IPS DF 4.7 (cell line): ENCODE measurements around the gene CCDC122.

Experiments used
- DNase-seq: peaks from one replicate; pipeline ENCODE4 v3.0.0-alpha.2; 2013; ENCODE audit warnings: low spot score; ENCODE audit errors: extremely low read depth

The CCDC122 gene

DNA sequence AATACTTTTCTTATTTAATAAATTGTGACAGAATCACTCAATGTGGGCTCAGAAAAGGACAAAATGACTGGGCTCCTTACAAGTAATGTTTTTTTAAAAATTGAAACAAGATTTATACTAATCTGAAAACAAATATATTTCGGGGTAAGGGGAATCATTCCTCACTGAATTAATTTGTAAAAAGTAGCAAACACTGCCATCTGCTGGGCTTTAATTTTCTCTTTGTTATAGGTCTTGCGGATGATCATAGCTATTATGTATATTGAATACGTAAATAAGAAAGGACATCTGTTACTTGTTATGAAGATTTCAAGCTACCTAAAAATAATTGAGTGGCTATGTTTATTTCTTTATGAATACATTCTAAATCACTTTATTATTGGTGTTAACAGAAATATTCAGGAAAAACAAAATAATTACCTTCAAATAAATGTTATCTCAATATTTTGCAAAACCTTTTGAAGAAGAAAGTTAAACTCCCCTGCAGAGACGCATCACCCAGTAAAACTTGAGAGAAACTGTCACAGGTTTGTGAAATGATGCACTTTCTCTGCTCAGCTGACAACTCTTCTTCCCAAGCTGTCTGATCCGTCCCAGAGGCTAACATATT, 75.0 kb downstream of the CCDC122 start:
- DNase-seq: no peak

DNA sequence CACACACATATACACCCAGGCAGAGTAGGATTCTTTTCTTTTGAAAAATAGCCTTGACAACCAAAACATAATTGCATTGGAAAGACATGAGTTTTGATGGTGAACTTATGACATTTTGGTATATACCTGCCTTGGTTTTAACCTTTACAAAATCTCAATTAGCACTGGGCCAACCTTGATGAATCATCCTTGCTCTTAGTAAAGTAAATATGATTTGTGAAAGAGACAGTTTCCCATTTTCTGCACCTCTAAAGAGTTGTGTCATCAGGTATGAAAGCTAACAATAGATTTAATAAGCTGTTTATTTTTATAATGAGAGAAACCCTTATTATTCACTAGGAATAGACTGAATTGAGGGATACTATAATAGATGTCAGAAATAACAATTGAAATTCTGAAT, 77.0 kb downstream of the CCDC122 start:
- DNase-seq: no peak

DNA sequence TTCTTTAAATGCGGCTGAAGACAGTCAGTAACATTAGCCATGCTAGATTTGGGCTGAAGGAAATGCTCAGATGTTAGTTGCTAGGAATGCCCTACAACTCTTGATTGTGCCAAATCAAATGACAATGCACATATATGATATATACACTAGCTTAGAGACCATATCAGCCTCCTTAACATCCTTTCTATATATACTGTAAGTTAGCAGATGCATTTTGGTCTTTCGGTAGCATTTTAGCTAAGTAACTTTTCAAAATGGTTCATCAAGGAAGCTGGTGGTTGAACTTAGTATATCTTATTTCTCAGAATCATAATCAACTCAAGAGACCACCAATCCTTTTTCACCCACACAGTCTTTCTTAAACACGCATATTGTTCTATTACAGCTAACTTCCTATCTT, 78.7 kb downstream of the CCDC122 start:
- DNase-seq: no peak

DNA sequence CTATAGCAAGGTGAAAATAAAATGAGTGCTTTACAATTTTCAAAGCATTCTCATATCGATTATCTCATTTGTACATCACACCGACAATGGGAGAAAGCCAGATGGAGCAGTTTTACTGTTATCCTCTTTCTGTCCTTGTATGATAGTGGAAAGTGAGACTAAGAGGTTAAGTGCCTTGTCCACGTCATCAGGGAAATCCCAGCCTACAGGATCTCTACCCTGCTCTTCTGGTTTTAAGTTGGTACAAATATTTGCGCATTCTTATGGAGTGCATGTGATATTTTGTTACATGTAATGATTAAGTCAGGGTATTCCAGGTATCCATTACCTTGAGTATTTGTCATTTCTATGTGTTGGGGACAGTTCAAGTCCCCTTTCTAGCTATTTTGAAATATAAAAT, 80.3 kb downstream of the CCDC122 start:
- no peak for DNase-seq

DNA sequence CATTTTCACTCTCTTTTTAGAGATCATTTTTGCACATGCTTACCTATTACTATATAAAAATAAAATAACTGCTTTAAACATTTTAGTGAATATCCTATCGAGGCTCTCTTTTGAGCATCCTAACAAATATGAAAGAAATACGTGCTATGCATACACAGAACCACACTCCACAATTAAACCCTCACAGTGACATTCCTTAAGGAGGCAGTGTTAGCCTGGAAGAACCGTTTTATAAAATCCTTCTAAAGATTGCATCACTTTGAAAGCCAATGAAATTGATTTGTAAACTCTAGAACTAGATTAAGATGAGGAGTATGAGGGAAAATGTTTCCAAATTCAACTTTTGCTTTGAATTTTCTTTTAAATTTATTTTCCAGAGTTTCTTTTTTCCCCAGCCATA, 81.7 kb downstream of the CCDC122 start:
- DNase-seq: no peak

DNA sequence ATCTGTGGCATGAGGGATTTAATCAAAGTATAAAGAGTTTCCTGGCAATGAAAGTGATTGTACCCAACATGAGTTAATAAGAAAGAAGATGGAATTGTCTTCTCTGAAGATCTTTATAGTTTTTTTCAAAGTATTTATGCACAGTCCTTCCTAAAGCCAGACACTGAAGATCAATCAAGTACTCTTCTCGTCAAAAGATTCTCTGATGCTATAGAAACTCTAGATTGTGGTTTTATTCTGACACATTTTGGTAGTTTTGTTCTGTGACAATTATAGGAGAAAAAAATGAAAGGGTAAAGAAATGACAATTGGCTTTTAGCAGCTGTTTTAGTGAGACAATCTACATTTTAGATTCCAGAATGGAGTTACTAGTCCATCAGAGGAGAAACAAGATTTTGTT, 82.4 kb downstream of the CCDC122 start:
- DNase-seq: no peak

DNA sequence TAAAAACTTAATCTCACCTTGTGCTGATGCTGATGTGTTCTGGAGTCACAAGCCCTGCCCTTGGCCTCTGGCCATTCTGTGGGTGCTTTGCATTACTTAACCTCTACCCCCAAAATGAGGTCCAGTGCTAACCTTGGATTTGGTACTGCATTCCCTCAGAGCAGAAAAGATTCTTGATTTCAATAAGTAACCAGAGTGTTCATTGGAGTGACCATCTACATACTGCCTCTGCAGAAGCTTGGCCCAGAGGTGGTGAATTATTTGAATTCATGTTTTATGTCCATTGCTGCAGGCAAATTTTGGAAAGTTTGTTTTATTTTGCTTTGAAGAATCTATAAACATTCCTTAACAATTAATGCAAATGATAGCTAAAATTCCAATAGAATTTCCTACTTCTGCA, 85.1 kb downstream of the CCDC122 start:
- DNase-seq: no peak

DNA sequence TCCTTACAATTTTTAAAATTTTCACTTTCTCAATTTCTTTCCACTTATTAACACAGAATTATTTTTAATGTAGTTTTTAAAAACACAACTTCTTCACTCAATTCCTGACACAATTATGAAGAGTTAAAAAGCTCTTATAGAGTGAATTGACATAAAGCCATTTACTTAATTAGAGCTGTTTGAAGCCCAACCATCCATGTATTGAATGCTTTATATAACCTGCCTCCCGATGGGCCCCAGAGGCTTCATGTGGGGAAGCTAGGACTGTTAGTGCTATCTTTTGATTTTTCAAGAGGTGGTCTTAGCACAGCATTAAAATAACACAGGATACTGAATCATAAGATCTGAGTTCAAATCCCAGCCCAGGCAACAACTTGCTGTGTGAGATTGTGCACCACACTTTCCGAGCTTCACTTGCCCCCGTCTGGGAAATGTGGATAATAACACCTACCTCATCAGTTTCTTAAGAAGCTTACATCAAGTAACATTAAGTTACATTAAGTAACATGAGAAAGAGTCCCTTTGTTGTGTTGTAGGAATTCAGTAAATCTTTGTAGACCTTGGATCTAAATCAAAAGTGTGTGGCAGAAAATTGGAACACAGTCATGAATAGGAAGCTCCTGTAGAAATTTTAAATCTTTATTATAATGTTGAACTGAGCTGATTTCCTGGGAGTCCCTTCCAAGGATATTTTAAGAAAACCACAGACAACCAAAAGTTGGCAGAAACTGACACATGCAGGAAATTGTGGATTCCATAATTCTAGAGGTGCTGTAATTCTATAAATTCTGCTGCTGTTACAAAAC, 87.3 kb downstream of the CCDC122 start:
- DNase-seq: no peak

DNA sequence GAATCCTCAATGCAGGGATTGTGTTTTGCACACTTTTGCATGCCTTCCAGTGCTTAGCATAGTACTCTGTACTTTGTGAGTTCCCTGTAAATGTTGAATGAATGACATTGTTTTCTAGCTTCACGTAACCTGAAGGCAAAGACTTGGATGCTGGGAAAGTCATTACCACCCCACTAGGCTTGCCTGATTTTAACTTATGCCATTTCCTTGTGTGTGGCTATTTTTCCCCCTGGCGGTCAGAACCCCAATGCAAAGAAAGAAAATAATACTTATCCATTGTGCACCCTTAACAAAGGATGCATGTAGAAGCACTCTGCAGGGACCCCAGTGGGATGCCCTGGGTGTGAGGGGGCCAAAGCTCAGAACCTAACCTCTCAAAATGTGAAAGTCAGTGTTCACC, 91.5 kb downstream of the CCDC122 start:
- DNase-seq: no peak

DNA sequence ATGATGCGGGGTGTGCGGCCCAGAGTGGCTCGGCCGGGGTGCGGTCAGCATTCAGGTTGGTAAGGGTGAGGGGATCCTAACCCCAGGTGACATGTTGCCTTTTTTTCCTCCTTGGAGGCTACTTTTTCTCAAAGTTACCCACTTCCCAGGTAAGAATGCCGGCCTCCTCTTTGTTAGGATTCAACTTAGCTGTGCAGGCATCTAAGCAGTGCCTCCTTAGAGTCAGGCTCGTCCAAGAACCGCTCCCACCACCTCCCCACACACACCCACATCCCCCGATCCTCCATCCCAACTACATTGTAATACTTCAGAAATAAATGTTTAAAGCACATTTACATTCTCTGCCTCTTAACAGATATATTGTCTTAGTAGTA, 92.0 kb downstream of the CCDC122 start:
- DNase-seq: no peak

DNA sequence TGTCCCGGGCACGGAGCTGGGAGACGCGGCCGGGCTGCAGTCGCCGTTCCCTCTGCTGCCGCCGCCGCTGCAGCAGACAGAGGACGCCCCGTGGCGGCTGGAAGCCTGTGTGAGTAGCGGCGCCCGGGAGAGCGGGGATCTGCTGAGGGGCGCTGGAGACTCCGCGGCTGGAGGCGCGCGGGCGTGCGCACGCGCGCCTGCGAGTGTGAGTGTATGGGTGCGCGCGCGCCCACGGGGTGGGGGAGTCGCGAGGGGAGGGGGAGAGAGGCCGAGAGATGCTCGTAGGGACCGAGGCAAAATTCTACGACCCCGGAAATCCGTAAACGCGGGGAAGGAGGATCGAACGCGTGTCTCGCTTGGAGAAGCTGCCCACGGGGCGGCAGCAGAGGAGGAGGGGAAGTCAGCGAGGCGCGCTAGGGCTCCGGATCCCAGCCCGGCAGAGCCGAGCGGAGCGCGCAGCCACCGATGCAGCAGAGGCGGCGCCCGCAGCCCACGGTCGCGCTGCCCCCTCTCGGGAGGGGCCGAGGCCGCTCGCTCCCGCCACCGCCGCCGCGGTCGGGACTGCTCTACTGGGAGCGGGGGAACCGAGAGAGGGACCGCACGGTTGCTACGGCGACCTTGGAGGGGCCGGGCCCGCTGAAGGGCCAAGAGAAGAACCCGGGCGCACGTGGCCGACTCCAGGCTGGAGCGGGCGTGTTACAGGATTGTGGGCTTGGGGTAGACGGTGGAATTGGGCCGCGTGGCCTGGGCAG, 92.6 kb downstream of the CCDC122 start, which contains the start of gene ENOX1:
TSS of gene ENOX1 (minus strand) at position 207 of the 752 bp plus-strand sequence.
- no peak for DNase-seq

DNA sequence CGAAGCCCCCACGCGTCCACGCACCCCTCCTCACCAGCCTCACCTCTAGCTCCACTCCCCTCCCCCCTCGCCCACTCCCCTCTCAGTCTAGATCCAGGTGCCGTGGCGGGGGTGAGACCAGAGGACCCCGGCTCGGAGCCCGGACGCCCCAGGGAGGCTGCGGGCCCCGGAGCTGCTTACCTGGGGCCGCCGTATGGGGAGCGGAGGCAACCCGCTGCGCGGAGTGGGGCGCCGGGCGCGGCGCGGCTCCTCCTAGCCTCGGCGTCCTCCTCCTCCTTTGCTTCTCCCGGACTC, 93.1 kb downstream of the CCDC122 start:
- DNase-seq: no peak
